SK-N-MC (cell line): Measurements from ENCODE around the gene ZNF385B.
"Not testable (repeated sequence)": the region's sequence is repeated elsewhere in the genome, so short reads cannot be mapped to it uniquely, and the experiment has no call there.

ENCODE experiments used
- DNase-seq: peaks from one replicate; pipeline ENCODE4 v3.0.0-alpha.2; 2011; ENCODE audit warnings: low read depth, low spot score
- H3K27ac ChIP-seq: fragments of 200-600 bp; sonication (generic); 2 replicates; pipeline ENCODE4 v1.5.1; 2016; ENCODE audit warnings: mixed run types
- H3K36me3 ChIP-seq: fragments of 200-600 bp; sonication (generic); 2 replicates; pipeline ENCODE4 v1.6.1; 2017; ENCODE audit warnings: antibody characterized with exemption, low read length, mixed read lengths; ENCODE audit not compliant: insufficient read depth
- H3K4me3 ChIP-seq: fragments of 200-600 bp; sonication (generic); 2 replicates; pipeline ENCODE4 v1.5.1; 2016
- H3K9ac ChIP-seq: fragments of 200-600 bp; sonication (generic); 2 replicates; pipeline ENCODE4 v1.8.0; 2017; ENCODE audit warnings: mixed run types, mixed read lengths; ENCODE audit not compliant: insufficient read length
- H3K9me3 ChIP-seq: fragments of 200-600 bp; sonication (generic); 2 replicates; pipeline ENCODE4 v1.6.1; 2017; ENCODE audit warnings: low read depth, mild to moderate bottlenecking, antibody characterized with exemption, low read length, moderate library complexity, mixed read lengths
- EZH2 ChIP-seq: fragments of 200-600 bp; sonication (generic); IDR thresholded peaks from one replicate; pipeline ENCODE4 v1.6.1; 2017; ENCODE audit warnings: antibody characterized with exemption
- FOXP2 ChIP-seq: optimal IDR thresholded peaks from 2 replicates; pipeline ENCODE3; 2011; ENCODE audit warnings: mild to moderate bottlenecking, moderate library complexity; ENCODE audit not compliant: insufficient read depth; ENCODE audit errors: extremely low read length, control extremely low read depth
- POLR2AphosphoS5 ChIP-seq: IDR thresholded peaks from 2 replicates; pipeline ENCODE4 v1.6.1; 2012; ENCODE audit warnings: mild to moderate bottlenecking, low read depth, low read length, borderline replicate concordance

ZNF385B gene

DNA sequence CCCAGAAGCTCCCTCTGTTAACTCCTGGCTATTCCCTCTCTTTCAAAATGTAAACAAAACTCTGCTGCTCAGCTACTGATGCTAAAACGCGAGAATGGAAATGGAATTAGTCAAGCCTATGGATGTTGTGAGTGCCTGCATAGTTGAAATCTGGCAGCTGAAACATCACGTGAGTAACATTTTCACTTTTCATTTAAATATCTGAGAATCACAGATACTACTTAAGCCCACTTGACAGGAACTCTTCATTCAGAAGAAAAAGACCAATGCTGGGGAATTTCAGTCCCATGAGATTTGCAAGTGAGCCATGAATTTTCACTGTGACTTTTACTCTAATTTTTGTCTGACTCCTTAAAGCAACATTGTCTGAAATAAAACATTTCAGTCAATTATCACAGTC, 381.5 kb downstream of the ZNF385B start:
- Histone ChIP-seq H3K36me3 (no peaks in the 10 kb centered on the region), H3K4me3 (no peak overlapping the region), H3K9ac (no peak overlapping the region), H3K27ac (no peak overlapping the region), H3K9me3 (no peaks in the 10 kb centered on the region)
- TF ChIP-seq POLR2AphosphoS5 (no peak), FOXP2 (no peak), EZH2 (no peak)
- DNase-seq, result no peak

DNA sequence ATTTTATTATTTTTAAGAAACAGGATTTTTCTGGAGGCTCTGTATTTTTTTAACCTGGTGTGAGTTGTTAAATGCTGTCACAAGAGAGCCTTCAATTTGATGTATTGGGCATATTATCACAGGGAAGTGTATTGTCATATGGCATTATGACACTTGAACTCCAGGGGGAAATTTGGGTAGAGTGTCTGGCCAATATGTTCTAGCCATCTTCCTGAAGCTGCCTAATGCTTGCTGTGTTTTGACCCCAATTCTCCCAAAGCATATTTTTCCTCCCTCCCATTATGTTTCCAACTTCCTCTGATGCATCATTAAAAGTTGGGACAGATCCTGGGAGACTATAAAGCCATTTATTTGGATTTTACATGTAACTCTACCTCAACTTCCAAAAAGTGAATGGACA, 382.6 kb downstream of the ZNF385B start:
- DNase-seq, result no peak
- no peaks in the 10 kb centered on the region for H3K36me3 ChIP-seq
- H3K27ac ChIP-seq, result no peak overlapping the region
- H3K9me3 ChIP-seq, result no peaks in the 10 kb centered on the region
- TF ChIP-seq EZH2 (no peak), FOXP2 (no peak), POLR2AphosphoS5 (no peak)
- H3K4me3 ChIP-seq, result no peak overlapping the region
- H3K9ac ChIP-seq, result no peak overlapping the region

DNA sequence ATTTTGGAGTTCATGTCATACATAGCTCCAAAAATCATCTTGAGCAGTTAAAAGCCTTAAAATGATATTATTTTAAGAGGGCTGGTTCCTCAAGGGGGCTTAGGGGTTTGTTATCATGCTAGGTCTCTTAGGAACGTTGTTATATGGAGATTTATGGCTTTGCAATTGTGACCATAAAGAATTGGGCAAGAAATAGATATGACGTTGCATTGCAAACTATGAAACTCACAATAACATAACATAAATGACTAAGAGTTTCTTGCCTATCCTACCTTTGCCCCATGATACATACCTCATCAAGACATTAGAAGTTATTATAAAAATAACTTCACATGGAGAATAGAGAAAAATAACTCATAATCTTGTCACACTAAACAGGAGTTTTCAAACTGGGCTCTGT, 390.4 kb downstream of the ZNF385B start:
- DNase-seq, result no peak
- TF ChIP-seq EZH2 (no peak), POLR2AphosphoS5 (no peak), FOXP2 (no peak)
- no peaks in the 10 kb centered on the region for H3K9me3 ChIP-seq
- no peak overlapping the region for H3K4me3 ChIP-seq
- H3K9ac ChIP-seq, result no peak overlapping the region
- H3K27ac ChIP-seq, result no peak overlapping the region
- H3K36me3 ChIP-seq, result no peaks in the 10 kb centered on the region

DNA sequence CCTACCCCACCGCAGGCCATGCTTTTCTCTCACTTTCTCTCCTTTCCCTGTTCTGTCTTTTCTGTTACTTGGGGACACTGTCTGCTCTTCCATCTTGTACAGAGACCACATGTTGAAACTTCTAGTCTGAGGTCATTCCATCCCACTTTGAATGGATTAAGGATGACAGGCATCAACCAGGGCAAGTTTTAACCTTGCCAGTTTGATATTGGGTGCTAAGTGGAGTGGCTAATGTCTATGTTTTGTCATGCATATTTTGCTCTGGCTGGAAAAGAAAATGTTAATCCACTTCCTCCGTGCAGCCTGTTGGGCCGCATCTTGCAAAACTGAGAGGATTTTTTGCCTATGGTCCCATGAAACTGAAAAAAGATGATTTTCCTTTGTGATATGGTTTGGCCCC, 391.3 kb downstream of the ZNF385B start:
- Histone ChIP-seq H3K4me3 (no peak overlapping the region), H3K9me3 (no peaks in the 10 kb centered on the region), H3K27ac (no peak overlapping the region), H3K36me3 (no peaks in the 10 kb centered on the region), H3K9ac (no peak overlapping the region)
- no peak for DNase-seq
- TF ChIP-seq FOXP2 (no peak), EZH2 (no peak), POLR2AphosphoS5 (no peak)

DNA sequence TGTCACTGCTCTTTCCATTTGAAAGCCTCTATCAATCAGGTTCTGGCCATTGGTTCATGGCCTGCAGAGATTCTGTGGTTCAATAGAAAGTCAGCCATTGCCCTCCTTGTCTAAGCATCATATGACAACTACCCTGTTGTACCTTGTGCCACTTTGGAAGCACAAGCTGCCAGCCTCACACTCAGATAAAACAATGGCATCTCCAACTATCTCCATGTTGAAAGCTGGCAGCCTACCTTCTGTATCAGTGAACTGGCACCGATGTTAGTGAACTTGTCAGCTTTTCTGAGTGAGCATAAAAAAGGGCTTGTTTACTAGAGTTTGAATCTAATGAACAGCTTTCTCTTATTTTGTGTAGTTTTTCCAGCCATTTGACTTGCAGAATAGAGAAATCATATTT, 393.5 kb downstream of the ZNF385B start:
- TF ChIP-seq EZH2, result no peak
- TF ChIP-seq POLR2AphosphoS5, result no peak
- TF ChIP-seq FOXP2, result no peak
- no peaks in the 10 kb centered on the region for H3K36me3 ChIP-seq

DNA sequence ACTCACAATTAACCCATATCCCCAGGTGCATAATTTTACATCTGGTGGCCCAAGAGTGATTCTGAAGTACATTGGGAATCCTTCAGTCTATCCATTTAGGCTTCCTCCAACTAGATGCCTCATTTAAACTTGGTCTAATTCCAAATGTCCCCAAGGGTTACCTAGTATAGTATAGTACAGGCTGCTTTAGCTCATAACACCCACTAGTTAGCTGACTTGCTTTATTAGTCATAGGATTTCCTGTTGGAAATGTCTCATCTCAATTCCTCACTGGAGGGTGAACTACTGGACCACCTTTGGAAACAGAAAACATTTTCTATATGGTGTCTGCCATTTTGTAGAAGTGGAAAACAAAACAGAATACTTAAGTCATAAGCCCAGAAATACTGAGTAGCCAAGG, 394.3 kb downstream of the ZNF385B start:
- no peaks in the 10 kb centered on the region for H3K36me3 ChIP-seq
- H3K9me3 ChIP-seq, result no peaks in the 10 kb centered on the region
- no peak for DNase-seq
- no peak overlapping the region for H3K27ac ChIP-seq
- H3K9ac ChIP-seq, result no peak overlapping the region
- TF ChIP-seq POLR2AphosphoS5, result no peak
- no peak for TF ChIP-seq EZH2
- TF ChIP-seq FOXP2, result no peak
- no peak overlapping the region for H3K4me3 ChIP-seq

More for the DNA sequence above, 393.5 kb downstream of the ZNF385B start:
- no peak overlapping the region for H3K27ac ChIP-seq
- H3K9ac ChIP-seq, result no peak overlapping the region
- H3K9me3 ChIP-seq, result no peaks in the 10 kb centered on the region
- no peak for DNase-seq
- no peak overlapping the region for H3K4me3 ChIP-seq

DNA sequence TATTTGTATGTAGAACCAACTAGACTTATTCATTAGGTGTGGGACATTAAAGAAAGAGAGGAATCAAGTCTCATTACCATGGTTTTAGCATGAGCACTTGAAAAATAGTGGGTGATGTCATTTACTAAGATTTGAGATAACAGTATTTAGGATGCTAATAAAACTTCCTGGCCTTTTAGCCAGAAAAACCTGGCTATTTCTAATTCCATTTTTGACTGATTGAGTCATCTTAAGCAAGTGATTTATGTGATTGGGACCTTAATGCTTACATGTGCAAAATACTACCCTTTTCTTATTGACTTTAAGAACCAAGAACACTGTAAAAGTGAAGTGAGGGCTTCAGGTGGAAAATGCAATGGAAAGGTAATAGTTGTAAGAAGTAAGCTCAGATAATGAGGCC, 400.0 kb downstream of the ZNF385B start:
- Histone ChIP-seq H3K9ac (no peak overlapping the region), H3K36me3 (no peaks in the 10 kb centered on the region), H3K4me3 (no peak overlapping the region), H3K9me3 (no peaks in the 10 kb centered on the region), H3K27ac (no peak overlapping the region)
- no peak for DNase-seq
- TF ChIP-seq FOXP2 (no peak), EZH2 (no peak), POLR2AphosphoS5 (no peak)

DNA sequence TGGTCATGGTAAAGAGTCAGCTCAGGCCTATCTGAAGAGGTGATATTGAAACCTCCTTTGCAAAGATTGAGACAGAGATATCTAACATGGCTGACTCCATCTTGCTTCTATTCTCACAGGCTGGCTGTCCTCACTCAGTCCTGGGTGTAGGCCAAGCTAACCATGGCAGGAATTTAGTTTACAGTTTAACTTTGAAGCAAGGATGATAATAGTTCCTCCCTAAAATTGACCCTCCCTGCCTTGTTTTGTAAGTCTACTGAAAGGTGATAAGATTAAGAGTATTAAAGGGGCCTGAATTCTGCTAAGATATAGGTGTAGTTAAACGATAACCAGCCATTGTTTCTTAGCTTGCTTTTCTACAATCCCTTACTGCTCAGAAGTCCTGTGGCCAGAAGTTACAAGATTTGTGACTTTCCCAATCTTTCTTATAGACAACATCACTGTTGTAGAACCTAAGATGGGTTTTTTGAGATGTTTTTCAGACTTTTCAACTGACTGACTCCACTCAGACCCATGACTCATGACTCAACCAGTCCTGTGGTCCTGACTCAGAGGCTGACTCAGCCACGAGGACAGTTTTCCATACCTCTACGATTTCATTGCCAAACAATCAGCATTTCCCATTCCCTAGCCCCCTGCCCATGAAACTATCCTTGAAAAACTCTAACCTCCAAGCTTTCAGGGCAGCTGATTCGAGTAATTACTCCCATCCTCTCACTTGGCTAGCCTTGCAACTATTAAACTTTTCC, 401.1 kb downstream of the ZNF385B start:
- H3K4me3 ChIP-seq, result no peak overlapping the region
- no peaks in the 10 kb centered on the region for H3K9me3 ChIP-seq
- TF ChIP-seq FOXP2, result no peak
- no peak for TF ChIP-seq EZH2
- TF ChIP-seq POLR2AphosphoS5, result no peak
- no peak overlapping the region for H3K27ac ChIP-seq
- no peak for DNase-seq
- no peak overlapping the region for H3K9ac ChIP-seq
- H3K36me3 ChIP-seq, result no peaks in the 10 kb centered on the region

DNA sequence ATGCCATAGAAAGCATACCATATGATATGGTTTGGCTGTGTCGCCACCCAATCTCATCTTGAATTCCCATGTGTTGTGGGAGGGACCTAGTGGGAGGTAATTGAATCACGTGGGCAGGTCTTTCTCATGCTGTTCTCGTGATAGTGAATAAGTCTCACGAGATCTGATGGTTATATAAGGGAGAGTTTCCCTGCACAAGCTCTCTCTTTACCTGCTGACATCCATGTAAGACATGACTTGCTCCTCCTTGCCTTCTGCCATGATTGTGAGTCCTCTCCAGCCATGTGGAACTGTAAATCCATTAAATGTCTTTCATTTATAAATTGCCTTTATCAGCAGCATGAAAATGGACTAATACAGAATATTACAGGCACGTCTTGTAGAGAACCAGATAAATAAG, 403.3 kb downstream of the ZNF385B start:
- H3K4me3 ChIP-seq, H3K9ac ChIP-seq, H3K9me3 ChIP-seq, H3K36me3 ChIP-seq, DNase-seq, H3K27ac ChIP-seq: not testable (repeated sequence)
